Left lobe of liver (tissue), 2 donors: Measurements from ENCODE around the gene HDAC7. TPM values are rescaled to one million over a fixed set of nuclear protein-coding genes. Genes with fewer than 3 reads are reported as not detected.
A peak's percentile ranks its signal among the peaks of the same experiment; 100 is the strongest.

Experiments
- ATAC-seq: fragments of 200-7000 bp; cut with Tn5 transposase; one replicate; pipeline ENCODE4 v1.9.1; 2020; ENCODE audit warnings: mild to moderate bottlenecking, moderate library complexity
- DNase-seq: peaks from one replicate; pipeline ENCODE4 v3.0.0-alpha.2; 2020; ENCODE audit warnings: low spot score
- total RNA-seq: library from RNA; stranded (reverse); gene quantifications from one replicate; pipeline ENCODE4 v1.2.1, GENCODE V29; 2021
- donor health status: DM: no; HTN: no; CAD: no; lungs with moderate emphysema.
- donor health status: DM: no; HTN: yes; CAD: no.

Gene HDAC7
- total RNA-seq, 1 donor from 2014 or later, result 8.1 TPM

DNA sequence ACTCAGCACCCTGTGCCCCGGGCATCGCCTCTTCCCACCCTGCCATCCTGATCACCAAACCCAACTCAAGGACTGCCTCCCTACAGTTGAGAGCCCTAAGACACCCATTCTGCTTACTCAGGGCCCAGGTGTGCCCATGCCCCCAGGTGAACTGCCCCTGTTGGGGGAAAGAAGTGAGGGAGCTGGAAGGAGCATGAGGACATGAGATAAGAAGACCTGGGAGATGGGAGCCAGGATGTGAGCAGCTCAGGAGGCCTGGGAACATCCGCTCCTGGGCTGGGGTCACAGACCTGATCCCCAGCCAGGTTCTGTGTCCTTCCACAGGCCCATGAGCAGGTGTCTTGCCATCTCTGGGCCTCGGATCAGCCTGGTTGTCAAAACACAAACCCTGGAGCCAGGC lies 67.6 kb downstream of the HDAC7 start:
- DNase-seq, result no peak
- no peak for ATAC-seq

DNA sequence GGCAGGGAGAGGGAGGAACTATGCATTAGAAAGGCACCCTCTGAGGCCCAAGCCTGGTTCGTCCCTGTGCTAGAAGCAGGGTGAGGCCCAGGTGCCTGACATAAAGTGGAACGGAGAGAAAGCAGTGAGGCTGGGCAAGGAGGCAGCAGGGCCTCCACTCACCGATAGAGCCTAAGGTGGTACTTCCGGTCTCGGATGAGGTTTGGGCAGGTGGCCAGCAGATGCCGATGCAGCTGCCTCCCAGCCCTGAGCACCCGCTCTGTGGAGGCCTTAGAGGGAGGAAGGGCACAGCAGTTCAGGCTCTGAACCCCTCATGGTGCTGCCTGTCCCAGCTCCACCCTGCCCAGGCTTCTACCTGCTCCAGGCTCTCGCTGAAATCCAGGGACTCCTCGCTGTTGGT lies 68.1 kb downstream of the HDAC7 start:
- DNase-seq, result no peak

DNA sequence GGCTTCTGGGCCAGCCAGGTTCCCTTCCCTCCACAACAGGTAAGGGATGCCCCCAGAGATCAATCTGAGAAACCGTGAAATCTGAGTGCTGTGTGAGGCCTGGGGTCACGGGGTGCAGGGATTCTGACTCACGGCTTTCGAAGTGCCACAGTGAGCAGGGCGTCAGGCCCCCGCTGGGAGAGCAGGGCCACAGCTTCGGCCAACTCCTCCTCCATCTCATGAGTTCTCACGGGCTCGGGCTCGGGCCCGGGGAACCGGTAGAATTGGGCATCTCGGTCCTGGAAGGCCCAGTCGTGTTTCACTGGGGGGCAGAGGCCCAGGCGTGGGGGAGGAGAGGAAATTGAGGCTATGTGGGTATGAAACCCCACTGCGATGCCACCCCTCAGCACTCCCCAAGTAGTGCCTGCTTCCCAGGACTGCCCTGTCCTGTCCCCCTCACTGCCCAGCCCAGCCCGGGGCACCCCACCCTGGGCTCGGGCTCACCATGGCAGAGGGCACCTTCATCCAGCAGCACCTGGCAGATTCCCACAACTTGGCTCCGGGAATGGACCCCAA lies 68.7 kb downstream of the HDAC7 start:
- DNase-seq (no peak), ATAC-seq (no peak)

More for the DNA sequence above, 68.1 kb downstream of the HDAC7 start:
- ATAC-seq, result no peak

DNA sequence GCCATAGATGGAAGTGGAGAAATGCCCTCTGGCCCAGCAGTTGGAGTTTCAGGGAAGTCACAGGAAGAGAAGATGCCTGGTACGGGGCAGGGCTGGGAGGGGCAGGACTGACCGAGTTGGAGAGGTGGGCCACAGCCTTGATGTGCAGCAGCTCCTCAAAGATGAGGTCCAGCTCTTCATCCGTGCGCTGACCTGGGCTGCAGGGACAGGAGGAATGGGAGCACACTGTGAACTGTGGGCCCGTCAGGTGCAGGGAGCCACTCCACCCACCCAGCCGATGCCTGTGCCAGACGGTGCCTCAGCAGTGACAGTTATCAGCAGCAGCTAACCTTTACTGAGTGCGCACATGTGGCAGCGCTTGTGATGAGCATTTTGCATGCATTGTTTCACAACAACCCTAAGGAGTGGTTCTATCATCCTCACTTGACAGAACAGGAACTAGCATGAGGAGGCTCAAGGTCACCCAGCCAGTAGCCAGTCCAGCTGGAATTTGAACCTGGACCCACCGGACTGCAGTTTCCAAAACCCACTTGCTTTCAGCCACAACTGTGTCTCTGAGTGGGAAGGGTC lies 69.4 kb downstream of the HDAC7 start:
- DNase-seq (no peak), ATAC-seq (no peak)

DNA sequence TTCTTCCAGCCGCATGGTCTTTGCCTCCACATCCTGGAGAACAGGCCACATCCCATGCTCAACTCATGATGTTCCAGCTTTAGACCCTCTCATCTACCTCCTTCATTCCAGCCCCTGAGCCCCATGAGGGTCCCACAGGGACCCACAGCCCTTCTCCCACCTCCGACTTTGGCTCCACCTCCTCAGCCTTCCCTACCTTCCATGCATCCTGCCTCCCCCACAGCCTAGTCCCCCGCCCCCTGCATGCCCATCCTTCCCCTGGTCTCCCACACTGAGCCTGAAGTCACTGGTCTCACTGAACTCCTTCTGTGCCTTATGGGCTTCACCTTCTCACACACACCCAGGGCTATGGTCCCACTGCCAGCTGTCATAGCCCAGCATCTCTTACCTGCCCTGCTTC lies 70.8 kb downstream of the HDAC7 start:
- DNase-seq, result no peak
- no peak for ATAC-seq

DNA sequence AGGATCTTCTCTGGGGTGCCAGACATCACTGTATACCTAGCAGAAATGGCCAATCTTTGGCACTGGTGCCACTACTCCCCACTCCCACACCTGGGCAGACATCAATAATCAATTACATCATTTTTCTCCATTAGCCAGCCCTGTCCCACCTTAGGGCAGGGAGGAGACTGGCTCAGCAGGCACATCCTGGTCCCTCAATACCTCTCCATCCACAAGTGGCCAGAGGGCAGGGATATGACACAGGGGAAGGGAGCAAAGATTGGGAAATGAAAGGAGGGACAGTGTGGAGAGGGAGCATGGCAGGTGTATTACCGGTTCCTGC lies 71.2 kb downstream of the HDAC7 start:
- ATAC-seq (no peak), DNase-seq (no peak)

DNA sequence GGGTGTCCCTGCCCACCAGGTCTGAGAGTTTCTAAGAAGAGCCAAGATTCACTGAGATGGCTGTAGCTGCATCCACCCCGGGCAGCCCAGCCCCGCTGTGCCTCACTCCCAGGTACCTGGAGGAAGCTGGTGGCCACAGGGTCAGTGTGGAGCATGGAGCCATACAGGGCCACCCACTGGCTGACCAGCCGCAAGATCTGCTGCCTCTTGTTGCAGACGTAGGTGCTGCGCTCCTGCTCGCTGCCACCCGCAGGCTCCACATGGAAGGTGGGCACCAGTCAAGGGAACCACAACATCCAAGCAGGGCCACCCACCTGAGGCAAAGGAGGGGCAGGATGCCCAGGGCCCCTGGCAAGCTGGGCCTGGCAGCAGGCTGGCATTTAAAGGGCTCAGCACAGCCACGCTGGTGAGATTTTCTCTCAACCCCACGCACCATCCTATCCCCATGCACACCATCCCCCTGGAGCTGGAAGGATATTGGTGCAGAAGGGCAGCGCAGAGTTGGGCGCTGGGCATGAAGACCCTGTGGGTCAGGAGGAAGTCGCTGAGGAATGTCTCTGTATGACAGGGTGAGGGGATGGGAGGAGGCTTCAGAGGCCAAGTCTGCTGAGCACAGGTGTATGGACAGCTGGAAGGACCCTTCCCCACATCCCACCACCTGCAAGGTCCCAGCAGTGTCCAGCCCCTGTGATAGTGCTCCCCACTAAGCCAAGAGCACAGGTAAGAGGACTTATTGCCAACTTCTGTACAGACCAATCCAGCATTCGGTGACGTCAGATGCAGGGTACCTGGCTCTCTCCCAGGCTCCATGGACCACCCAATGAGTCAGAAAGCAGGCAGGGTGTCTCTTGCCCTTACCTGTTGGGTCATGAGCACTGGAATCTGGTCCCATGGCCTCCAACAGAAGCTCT lies 71.9 kb downstream of the HDAC7 start:
- DNase-seq, result no peak
- ATAC-seq, result no peak

DNA sequence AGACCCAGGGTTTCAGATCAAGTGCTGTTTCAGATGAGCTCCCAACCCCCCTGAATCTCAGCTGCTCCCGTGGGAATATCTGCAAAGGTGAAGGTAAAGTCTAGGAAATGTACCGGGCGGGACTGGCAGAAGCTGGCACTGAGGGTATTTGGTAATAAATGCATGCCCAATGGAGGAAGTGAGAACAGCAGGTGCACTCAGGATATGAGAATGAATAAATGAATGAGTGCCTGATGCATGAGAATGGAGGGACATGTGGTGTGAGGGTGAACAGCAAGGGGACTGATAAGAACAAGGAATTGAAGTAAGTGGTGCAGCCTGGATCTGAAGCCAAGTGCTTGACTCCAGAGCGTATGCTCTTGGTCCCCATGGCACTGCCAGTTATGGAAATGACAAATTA lies 72.6 kb downstream of the HDAC7 start:
- DNase-seq (no peak), ATAC-seq (no peak)

DNA sequence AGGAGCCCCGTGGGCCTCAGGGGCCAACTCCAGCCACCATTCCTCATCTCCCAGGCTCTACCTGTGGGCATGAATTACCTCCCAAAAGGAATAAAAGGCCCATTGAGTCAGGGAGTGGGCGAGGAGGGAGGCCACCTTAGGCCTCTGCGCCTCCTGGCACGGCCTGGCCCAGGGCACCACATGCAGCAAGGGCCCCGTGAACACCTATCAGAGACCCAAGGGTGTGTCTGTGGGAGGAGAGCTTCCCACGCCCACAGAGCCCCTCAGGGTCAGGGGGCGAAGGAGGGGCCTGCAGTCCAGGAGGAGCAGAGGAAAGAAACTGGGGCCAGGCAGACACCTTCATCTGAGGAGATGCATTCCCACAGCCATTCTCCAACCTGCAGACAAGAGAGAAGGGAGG lies 73.2 kb downstream of the HDAC7 start:
- no peak for ATAC-seq
- no peak for DNase-seq

DNA sequence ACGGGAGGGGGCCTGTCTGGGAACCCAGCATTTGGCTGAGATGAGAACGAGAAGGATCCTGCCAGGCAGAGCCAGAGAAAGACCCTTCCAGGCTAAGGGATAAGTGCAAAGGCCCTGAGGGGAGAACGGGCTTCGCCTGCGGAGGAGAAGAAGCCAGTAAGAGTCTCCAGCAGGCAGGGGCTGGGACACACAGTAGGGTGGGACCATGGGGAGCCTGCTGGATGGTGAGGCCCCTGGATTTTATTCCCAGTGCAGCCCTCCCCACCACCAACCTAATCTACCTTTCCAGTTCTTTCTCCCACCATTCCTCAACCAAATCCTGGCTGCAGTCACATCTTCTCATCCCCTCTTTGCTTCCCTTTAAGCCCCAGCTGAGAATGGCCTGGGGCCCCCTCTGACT lies 73.6 kb downstream of the HDAC7 start:
- no peak for DNase-seq
- no peak for ATAC-seq

DNA sequence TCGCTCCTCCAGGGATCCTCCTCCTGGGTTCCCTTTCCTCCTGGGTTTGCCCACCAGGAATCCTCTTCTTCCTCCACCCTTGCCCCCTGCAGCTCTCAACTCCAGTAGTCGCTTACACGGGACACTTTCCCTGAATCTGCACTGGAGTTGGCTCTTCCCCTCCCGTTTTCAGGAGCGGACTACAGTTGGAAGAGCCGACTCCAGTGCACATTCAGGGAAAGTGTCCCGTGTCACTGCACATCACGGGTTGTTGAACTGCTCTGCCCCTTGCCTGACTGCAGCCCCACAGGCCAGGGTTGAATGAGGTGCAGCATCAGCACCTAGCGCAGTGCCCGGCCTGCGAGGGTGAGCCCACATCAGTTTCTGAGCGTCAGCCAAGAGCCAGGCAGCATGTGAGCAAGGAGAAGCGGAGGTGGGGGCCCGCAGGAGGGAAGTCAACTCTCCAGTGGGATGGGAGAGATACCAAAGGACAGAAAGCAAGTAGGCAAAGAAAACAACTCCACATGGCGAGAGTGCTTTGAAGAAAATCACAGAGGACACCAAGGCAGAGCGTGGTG lies 74.1 kb downstream of the HDAC7 start:
- ATAC-seq (no peak), DNase-seq (no peak)

DNA sequence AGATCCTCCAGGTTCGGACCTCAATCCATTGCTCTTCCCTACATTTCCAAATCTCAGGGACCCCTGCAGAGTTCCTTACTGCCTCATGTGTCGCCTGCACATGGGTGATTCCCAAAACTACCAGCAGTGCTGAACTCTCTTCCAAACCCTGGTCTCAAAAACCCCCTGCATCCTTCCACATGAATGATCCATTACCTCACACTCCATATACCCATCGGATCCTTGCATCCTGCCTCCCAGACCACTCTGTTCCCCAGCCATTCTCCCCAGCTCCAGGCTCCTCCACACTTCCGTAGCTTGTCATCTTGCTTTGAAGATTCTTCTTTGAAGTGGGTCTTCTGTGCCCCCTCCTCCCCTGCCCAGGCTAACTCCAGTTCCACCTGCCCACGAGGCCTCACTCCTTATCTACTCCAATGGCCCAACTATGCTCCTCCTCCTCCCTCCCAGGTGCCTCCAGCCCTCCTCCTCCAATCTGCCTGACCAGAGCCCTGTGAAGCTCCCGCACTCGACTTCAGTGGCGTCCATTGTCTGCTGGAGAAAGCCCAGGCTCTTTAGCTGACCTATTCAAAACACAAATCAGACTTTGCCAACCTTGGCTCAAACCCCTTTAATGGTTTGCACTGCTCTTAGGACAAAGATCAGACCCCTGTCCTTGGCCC lies 74.8 kb downstream of the HDAC7 start:
- ATAC-seq (no peak), DNase-seq (no peak)

DNA sequence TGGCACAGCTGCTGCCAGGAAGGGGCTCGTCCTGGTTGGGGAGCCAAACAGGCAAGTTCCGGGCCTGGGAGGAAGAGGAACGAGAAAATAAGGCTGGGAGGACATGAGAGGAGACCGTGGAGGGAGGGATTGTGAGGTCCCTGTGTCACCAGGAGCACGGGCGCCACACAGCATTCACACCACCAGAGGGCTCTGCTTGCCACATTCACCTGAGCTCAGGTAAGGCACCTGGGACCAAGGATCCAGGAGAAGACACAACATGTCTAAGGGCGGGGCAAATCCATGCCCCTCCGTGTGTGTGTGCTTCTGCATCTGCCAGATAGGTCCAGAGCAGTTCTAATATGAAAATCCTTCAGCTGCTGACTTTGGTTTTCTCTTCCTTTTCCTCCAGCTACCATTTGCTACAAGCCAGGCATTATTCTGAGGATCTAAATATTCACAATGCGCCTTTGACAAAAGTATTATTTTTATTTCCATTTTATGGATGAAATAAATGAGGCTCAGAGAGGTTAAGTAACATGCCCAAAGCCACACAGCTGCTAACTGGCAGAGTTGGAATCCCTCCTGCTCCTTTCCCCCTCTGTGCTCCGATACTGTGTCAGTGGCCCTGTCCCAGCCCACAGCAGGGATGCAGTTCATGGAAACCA lies 75.6 kb downstream of the HDAC7 start:
- peak; percentile 85 for ATAC-seq
- peak; percentile 64 for DNase-seq

DNA sequence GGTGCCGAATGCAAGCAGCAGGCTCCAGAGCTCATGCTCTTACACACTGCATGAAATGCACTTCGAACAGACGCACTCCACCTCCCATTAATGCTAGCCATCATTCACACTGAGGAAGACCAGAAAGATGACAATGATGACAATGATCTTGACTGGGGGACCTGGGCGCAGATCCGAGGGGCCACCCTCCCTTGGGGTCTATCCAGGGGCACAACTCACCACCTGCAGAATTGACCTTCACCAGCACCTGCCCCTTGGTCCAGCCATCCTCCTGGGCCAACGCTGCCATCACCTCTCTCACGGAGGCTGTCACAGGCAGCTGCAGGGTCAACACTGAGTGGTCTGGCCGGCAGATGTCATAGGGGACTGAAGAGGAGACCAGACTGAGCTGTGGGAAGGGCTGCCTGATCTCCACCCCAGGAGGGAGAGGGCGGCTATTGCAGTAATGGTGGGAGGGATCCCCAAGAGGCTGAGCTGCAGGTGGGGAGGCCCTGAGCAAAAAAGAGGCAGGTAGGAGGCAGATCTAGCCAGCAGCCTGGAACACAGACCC lies 76.3 kb downstream of the HDAC7 start:
- DNase-seq, result no peak
- ATAC-seq, result no peak

DNA sequence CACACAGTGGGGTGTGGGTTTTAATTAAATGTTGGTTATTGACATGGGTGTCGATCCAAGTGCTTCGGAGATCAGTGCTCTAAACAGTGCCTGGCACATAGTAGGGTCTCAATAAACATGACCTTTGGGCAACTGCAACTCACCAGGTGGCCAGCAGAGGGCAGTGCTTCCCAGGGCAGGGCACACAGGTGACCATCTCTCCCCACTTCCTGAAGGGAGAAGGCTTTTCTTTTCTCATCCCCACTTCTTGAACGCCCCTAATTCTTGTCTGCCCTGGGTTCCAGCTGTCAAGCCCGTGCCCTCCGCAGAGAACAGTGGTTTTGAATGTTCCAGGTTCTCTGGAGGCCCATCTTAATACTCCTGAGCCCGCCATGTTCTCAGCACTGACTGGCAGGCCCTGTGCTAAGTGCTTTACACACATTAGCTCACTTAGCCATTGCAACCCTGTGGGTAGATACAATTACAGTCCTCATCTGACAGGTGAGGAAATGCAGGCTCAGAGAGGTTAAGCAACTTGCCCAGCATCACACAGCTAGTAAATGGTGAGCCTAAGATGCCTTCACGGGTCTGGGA lies 77.4 kb downstream of the HDAC7 start:
- ATAC-seq, result peak; percentile 42
- peak; percentile 61 for DNase-seq

DNA sequence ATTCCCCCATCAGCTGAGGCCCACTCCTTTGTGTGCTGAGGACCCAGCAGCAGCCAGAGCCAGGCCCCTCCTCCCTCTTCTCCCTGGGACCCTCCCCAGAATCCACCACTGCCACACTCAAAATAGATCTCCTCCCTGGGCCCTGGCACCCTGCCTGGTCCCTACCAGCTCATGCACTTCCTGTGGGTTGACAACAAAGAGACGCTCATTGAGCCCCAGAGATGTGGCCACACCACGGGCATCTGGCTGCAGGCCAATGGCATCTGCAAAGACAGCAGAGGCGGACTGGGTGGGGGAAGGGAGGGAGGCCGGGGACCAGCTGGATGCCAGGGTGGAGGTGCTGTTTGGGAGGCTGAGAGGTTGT lies 78.4 kb downstream of the HDAC7 start:
- DNase-seq (no peak), ATAC-seq (no peak)

DNA sequence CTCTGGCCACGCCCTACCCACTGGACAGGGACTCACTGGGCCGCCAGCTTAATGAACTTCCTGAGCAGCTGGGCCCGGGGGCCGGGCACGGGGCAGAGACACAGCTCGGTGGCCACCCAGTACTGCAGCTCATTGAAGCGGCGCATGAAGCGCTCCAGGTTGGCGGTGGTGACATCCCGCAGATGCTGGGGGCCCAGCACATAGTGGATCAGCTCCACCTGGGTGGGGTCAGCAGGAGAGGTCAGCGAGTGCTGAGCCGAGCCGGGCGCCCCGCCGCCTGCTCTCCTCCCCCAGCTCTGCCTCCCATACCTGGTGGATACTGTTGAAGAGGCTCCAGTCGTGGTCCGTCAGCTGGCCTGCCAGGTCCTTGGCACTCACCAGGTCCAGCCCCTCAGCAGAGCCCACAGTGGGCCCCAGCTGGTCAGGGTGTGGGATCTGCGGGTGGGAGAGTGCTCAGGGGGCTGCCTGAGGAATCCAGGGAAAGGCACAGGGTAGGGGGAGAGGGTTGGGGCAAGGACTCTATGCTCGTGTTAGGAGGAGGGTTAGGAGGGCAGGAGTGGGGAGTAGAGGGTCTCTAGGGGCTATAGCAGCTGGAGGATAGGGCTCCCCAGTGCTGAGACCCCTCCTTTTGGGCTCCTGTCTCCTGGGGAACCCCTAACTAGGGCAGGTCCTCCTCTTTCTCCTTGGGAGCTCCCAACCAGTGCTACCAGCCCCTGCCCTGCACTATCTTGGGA lies 78.9 kb downstream of the HDAC7 start:
- no peak for ATAC-seq
- no peak for DNase-seq

DNA sequence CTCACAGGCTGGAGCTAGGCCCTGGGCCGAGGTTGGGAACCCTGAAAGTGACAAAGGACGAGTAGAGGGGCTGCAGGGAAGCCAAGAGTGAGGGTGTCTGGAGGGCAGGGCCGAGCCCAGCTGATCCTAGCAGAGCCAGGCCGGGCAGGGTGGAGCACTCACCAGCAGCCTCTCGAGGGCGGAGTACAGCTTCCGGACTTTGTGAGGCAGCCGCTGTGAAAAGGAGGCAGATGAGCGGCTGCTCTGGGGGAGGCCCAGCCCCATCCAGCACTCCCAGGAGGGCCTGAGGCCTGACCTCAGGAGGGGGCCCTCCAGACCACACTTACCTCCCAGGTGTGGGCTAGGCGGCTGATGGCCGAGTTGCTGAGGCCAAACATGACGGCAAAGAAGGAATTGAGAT lies 79.7 kb downstream of the HDAC7 start:
- ATAC-seq, result no peak
- DNase-seq, result no peak

DNA sequence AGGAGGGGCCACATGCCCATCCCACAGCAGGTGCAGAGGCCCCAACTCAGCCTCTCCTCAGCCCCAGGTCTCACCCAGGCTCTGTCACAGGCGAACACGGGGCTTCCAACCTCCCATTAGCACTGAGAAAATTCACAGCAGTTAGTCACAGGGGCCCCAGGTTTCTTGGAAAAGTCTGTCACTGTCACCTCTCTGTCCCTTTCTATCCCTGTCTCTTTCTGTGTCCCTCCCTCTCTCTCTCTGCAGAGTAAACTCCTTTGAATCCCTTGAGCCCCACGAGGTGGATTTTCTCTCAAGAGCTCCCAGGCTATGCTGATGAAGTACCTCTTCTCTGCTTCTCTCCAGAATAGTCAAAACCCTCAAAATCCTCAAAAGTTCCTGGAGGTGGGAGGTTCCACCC lies 80.4 kb downstream of the HDAC7 start:
- ATAC-seq (no peak), DNase-seq (no peak)
